ELR (cell line): ENCODE results near the gene SLC66A1.
A peak's percentile ranks its signal among the peaks of the same experiment; 100 is the strongest.
"Not testable (repeated sequence)": the region's sequence is repeated elsewhere in the genome, so short reads cannot be mapped to it uniquely, and the experiment has no call there.

Source experiments
- DNase-seq: peaks from one replicate; pipeline ENCODE4 v3.0.0-alpha.2; 2015; ENCODE audit warnings: low read depth

The SLC66A1 gene

GRCh38 chr1:19311931-19312781 lies at the start of gene SLC66A1, which contains the start of gene AKR7A2:
Gene SLC66A1 (plus strand): TSS chr1:19312326. CDS start chr1:19317678, 5,352 bp downstream.
Gene AKR7A2 (minus strand): TSS chr1:19312144. CDS start chr1:19312124, 20 bp downstream.
- DNase-seq: peak; percentile 92

GRCh38 chr1:19262744-19263143 lies 49.4 kb upstream of the SLC66A1 start:
- DNase-seq: no peak

- DNase-seq: no peak
Measured at GRCh38 chr1:19268445-19268844, 43.7 kb upstream of the SLC66A1 start.

GRCh38 chr1:19269427-19270342 lies 42.4 kb upstream of the SLC66A1 start:
- peak; percentile 42 for DNase-seq

GRCh38 chr1:19270343-19270730 lies 41.8 kb upstream of the SLC66A1 start:
- DNase-seq: not testable (repeated sequence)

- no peak for DNase-seq
Measured at GRCh38 chr1:19272064-19272463, 40.1 kb upstream of the SLC66A1 start.

GRCh38 chr1:19273106-19273843 lies 38.9 kb upstream of the SLC66A1 start:
- DNase-seq: no peak

- DNase-seq: not testable (repeated sequence)
Measured at GRCh38 chr1:19273844-19274531, 38.1 kb upstream of the SLC66A1 start.

GRCh38 chr1:19274636-19275035 lies 37.5 kb upstream of the SLC66A1 start:
- DNase-seq: no peak

GRCh38 chr1:19283891-19284290 lies 28.2 kb upstream of the SLC66A1 start:
- DNase-seq: no peak

- no peak for DNase-seq
Measured at GRCh38 chr1:19284881-19285280, 27.2 kb upstream of the SLC66A1 start.

GRCh38 chr1:19285366-19285765 lies 26.8 kb upstream of the SLC66A1 start:
- not testable (repeated sequence) for DNase-seq

- not testable (repeated sequence) for DNase-seq
Measured at GRCh38 chr1:19285807-19286206, 26.3 kb upstream of the SLC66A1 start.

- DNase-seq: no peak
Measured at GRCh38 chr1:19287436-19288185, 24.5 kb upstream of the SLC66A1 start.

GRCh38 chr1:19288324-19289241 lies 23.5 kb upstream of the SLC66A1 start, which contains the start of gene AKR7A3:
Gene AKR7A3 (minus strand): TSS chr1:19288770. CDS start chr1:19288709, 61 bp downstream.
- not testable (repeated sequence) for DNase-seq

GRCh38 chr1:19289244-19289643 lies 22.9 kb upstream of the SLC66A1 start:
- DNase-seq: no peak

- DNase-seq: no peak
Measured at GRCh38 chr1:19294638-19295037, 17.5 kb upstream of the SLC66A1 start.

- DNase-seq: no peak
Measured at GRCh38 chr1:19300211-19300610, 11.9 kb upstream of the SLC66A1 start.

- not testable (repeated sequence) for DNase-seq
Measured at GRCh38 chr1:19304081-19304480, 8.0 kb upstream of the SLC66A1 start.
